Activated CD8-positive, alpha-beta T cell treated with anti-CD3 and anti-CD28 coated beads, Interleukin-2, amount 10 ng/mL, durations not matched to agents 7 days and 5 days (primary cell): Measurements from ENCODE around the gene CHMP6. TPM values are rescaled to one million over a fixed set of nuclear protein-coding genes. Genes with fewer than 3 reads are reported as not detected.

ENCODE experiments used
- ATAC-seq: fragments of 150-1000 bp; cut with Tn5 transposase; one replicate; pipeline ENCODE4 v1.10.0; 2021; ENCODE audit warnings: moderate library complexity
- CTCF ChIA-PET: fragments of 350-600 bp; sonication (Branson Sonifier 250); formaldehyde crosslinking; loops from one replicate; lab custom pipeline; 2021; ENCODE audit warnings: antibody characterized with exemption; lab: Charles Lee
- POLR2A ChIA-PET: fragments of 350-600 bp; sonication (Branson Sonifier 250); formaldehyde crosslinking; loops from one replicate; lab custom pipeline; 2021; ENCODE audit warnings: antibody characterized with exemption; lab: Charles Lee
- DNase-seq: peaks from one replicate; pipeline ENCODE4 v3.0.0-alpha.2; 2020
- H3K27ac Mint-ChIP-seq: one replicate; pipeline ENCODE4 v1.8.0; 2021; ENCODE audit warnings: mild to moderate bottlenecking, mixed read lengths
- H3K27me3 Mint-ChIP-seq: one replicate; pipeline ENCODE4 v1.8.0; 2021; ENCODE audit warnings: low read depth, mixed read lengths
- H3K36me3 Mint-ChIP-seq: one replicate; pipeline ENCODE4 v1.8.0; 2021; ENCODE audit warnings: low read depth, mixed read lengths
- H3K4me1 Mint-ChIP-seq: one replicate; pipeline ENCODE4 v1.8.0; 2021; ENCODE audit warnings: low read depth, mixed read lengths
- H3K4me3 Mint-ChIP-seq: one replicate; pipeline ENCODE4 v1.8.0; 2021; ENCODE audit warnings: mild to moderate bottlenecking, mixed read lengths
- H3K9me3 Mint-ChIP-seq: one replicate; pipeline ENCODE4 v1.8.0; 2022; ENCODE audit warnings: mixed read lengths; ENCODE audit not compliant: insufficient read depth
- total RNA-seq, 2 experiments: library from RNA; stranded (reverse); gene quantifications; one replicate each; pipeline ENCODE4 v1.2.3, GENCODE V29; 2021

The CHMP6 gene
- total RNA-seq, 2 experiments from 2014 or later = 32.4 to 35.5 TPM

GRCh38 chr17:81045590-81046095 lies 54.0 kb downstream of the CHMP6 start:
- Mint-ChIP-seq H3K27me3 (peaks cover 7% of the 10 kb centered on the region), H3K4me3 (no peak overlapping the region), H3K4me1 (peaks cover 17% of the 10 kb centered on the region), H3K36me3 (no peaks in the 10 kb centered on the region), H3K9me3 (no peaks in the 10 kb centered on the region), H3K27ac (no peak overlapping the region)
- DNase-seq = no peak
- CTCF ChIA-PET = interaction anchor here (1.0 to 1.3 kb wide), 2 partner anchors 22 to 57 kb away, joined by 3 read pairs; no protein-coding TSS in a partner anchor
- POLR2A ChIA-PET = no interaction called here
- no peak for ATAC-seq

- ChIA-PET POLR2A (no interaction called here), CTCF (interaction anchor here (1.0 to 1.3 kb wide), 2 partner anchors 23 to 56 kb away, joined by 3 read pairs; no protein-coding TSS in a partner anchor)
- DNase-seq = no peak
- Mint-ChIP-seq H3K4me3 (no peak overlapping the region), H3K36me3 (no peaks in the 10 kb centered on the region), H3K27me3 (peaks cover 7% of the 10 kb centered on the region), H3K4me1 (peaks cover 17% of the 10 kb centered on the region), H3K27ac (no peak overlapping the region), H3K9me3 (no peaks in the 10 kb centered on the region)
- ATAC-seq = no peak
Observed at GRCh38 chr17:81046132-81046769, 54.6 kb downstream of the CHMP6 start.

GRCh38 chr17:81046770-81047359 lies 55.2 kb downstream of the CHMP6 start:
- H3K4me1 Mint-ChIP-seq = peaks cover 17% of the 10 kb centered on the region
- no peak overlapping the region for H3K4me3 Mint-ChIP-seq
- no peaks in the 10 kb centered on the region for H3K36me3 Mint-ChIP-seq
- POLR2A ChIA-PET = interaction anchor here (0.6 kb wide), 1 partner anchor 15 kb away, joined by 3 read pairs; no protein-coding TSS in a partner anchor
- no peak overlapping the region for H3K27ac Mint-ChIP-seq
- H3K27me3 Mint-ChIP-seq = peaks cover 7% of the 10 kb centered on the region
- DNase-seq = no peak
- no peak for ATAC-seq
- no peaks in the 10 kb centered on the region for H3K9me3 Mint-ChIP-seq
- CTCF ChIA-PET = interaction anchor here (0.9 to 1.0 kb wide), 2 partner anchors 23 to 55 kb away, joined by 3 read pairs; no protein-coding TSS in a partner anchor

GRCh38 chr17:81048827-81049371 lies 57.3 kb downstream of the CHMP6 start:
- Mint-ChIP-seq H3K27ac (peak overlapping the region; percentile 73), H3K4me1 (peaks cover 17% of the 10 kb centered on the region), H3K4me3 (no peak overlapping the region), H3K9me3 (no peaks in the 10 kb centered on the region), H3K36me3 (no peaks in the 10 kb centered on the region), H3K27me3 (peaks cover 6% of the 10 kb centered on the region)
- ATAC-seq (peak; percentile 18), DNase-seq (no peak)
- POLR2A ChIA-PET = interaction anchor here (1.2 kb wide), 1 partner anchor 46 kb away, joined by 3 read pairs; no protein-coding TSS in a partner anchor
- CTCF ChIA-PET = interaction anchor here (0.8 to 1.5 kb wide), 10 partner anchors 9 to 118 kb away, joined by 3 to 6 read pairs (median 4); no protein-coding TSS in a partner anchor

DNA sequence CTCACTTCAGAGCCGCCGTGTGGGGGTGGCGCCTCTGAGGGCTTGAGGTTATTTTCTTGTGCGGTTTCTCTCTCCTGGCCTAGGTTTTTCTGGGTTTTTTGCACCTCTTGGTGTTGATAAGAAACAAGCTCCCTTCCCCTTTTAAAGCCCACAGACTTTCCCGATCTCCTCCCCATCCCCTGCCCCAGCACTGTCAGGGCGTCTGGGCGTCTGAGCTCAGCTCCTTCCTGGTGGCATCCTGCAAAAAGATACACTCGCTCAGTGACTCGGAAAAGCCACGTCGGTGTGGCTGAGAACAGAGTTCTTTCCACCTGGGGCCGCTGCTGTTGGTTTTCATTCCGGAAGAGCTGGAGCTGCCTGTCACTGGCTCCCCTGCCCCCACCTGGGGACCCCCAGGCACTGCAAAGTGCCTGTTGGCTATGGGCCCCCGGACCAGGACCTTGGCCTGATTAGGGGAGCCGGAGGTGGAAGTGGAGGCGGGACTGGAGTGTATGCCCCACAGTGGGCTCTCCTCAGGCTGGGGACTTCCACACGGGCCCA lies 57.8 kb downstream of the CHMP6 start:
- peak overlapping the region; percentile 73 for H3K27ac Mint-ChIP-seq
- H3K4me1 Mint-ChIP-seq = peaks cover 17% of the 10 kb centered on the region
- no peaks in the 10 kb centered on the region for H3K9me3 Mint-ChIP-seq
- H3K27me3 Mint-ChIP-seq = peaks cover 6% of the 10 kb centered on the region
- ATAC-seq = peak; percentile 71
- ChIA-PET CTCF (interaction anchor here (0.8 to 1.5 kb wide), 10 partner anchors 10 to 119 kb away, joined by 3 to 6 read pairs (median 4); no protein-coding TSS in a partner anchor), POLR2A (interaction anchor here (1.2 kb wide), 1 partner anchor 45 kb away, joined by 3 read pairs; no protein-coding TSS in a partner anchor)
- peak; percentile 51 for DNase-seq
- peak overlapping the region; percentile 57 for H3K4me3 Mint-ChIP-seq
- H3K36me3 Mint-ChIP-seq = no peaks in the 10 kb centered on the region

Other genes starting within 250 kb of the CHMP6 start
- 1 to 10 TPM; 5.0 to 5.8 TPM for gene BAIAP2, start 43.3 kb downstream of the CHMP6 start, total RNA-seq
- not detected for gene PVALEF, start 173.7 kb downstream of the CHMP6 start, total RNA-seq
- 1 to 10 TPM in 1 of 2 experiments, under 1 TPM in 1; 0.71 to 1.1 TPM for gene AATK, start 174.4 kb downstream of the CHMP6 start, total RNA-seq
- gene CEP131, start 231.1 kb downstream of the CHMP6 start, total RNA-seq = 10 to 100 TPM; 17.9 to 19.0 TPM
- 10 to 100 TPM; 43.8 to 52.7 TPM for gene TEPSIN, start 247.2 kb downstream of the CHMP6 start, total RNA-seq
- gene NDUFAF8, start 247.5 kb downstream of the CHMP6 start, total RNA-seq = 10 to 100 TPM; 42.3 to 48.3 TPM